ENCODE data around the gene TNRC6C. TPM values are rescaled to one million over a fixed set of nuclear protein-coding genes. Genes with fewer than 3 reads are reported as not detected.

Gene TNRC6C
- total and polyA plus RNA-seq, 2 of the 13 experiments (the other 11 are each of a cell fraction or from before 2014, with no cell fraction given) = 0.66 to 4.9 TPM

- TF ChIP-seq HMG20A (CRISPR knock-in tag; IDR thresholded peaks at IDR 0.05; ENCODE audit: borderline replicate concordance) (no peak), FOXK1 (CRISPR knock-in tag; IDR thresholded peaks at IDR 0.05; ENCODE audit: borderline replicate concordance, low read depth) (no peak), KLF15 (CRISPR knock-in tag; IDR thresholded peaks at IDR 0.05; ENCODE audit: borderline replicate concordance) (no peak), REXO4 (CRISPR knock-in tag; IDR thresholded peaks at IDR 0.05; ENCODE audit: borderline replicate concordance) (no peak), FOXM1 (CRISPR knock-in tag; IDR thresholded peaks at IDR 0.05) (no peak), AKAP8 (CRISPR knock-in tag; IDR thresholded peaks at IDR 0.05) (no peak), CHD4 (IDR thresholded peaks at IDR 0.05; ENCODE audit: borderline replicate concordance, low read length) (peak; percentile 53; the same call in 1 of the 2 replicates), MBNL3 (CRISPR knock-in tag; conservative IDR thresholded peaks at IDR 0.05) (no peak), GATAD1 (CRISPR knock-in tag; IDR thresholded peaks at IDR 0.05) (no peak), ZNF777 (CRISPR knock-in tag; IDR thresholded peaks at IDR 0.05) (no peak), KDM5A (IDR thresholded peaks at IDR 0.05; ENCODE audit: borderline replicate concordance, low read length) (no peak), DNMT1 (CRISPR knock-in tag; IDR thresholded peaks at IDR 0.05) (no peak), REL (CRISPR knock-in tag; conservative IDR thresholded peaks at IDR 0.05) (no peak), MTERF4 (CRISPR knock-in tag; IDR thresholded peaks at IDR 0.05) (no peak), HNF1B (CRISPR knock-in tag; IDR thresholded peaks at IDR 0.05) (0 out of 2 replicates have a peak, but pooled peaks have one; percentile 21), PPARG (CRISPR knock-in tag; conservative IDR thresholded peaks at IDR 0.05) (no peak), NFIB (CRISPR knock-in tag; IDR thresholded peaks at IDR 0.05; ENCODE audit: borderline replicate concordance) (no peak), ZNF367 (CRISPR knock-in tag; IDR thresholded peaks at IDR 0.05; ENCODE audit: borderline replicate concordance) (no peak), ZNF83 (CRISPR knock-in tag; IDR thresholded peaks at IDR 0.05; ENCODE audit: borderline replicate concordance) (no peak), ZNF614 (CRISPR knock-in tag; IDR thresholded peaks at IDR 0.05; ENCODE audit: borderline replicate concordance) (no peak), SMAD3 (CRISPR knock-in tag; IDR thresholded peaks at IDR 0.05) (no peak), CEBPZ (IDR thresholded peaks at IDR 0.05; ENCODE audit: low read length) (no peak), ZNF263 (CRISPR knock-in tag; IDR thresholded peaks at IDR 0.05) (no peak)
These were observed 147.0 kb downstream of the TNRC6C start (continued) for GRCh38 chr17:78105551-78105950.
